Measurements from ENCODE around the gene DNMT3A. TPM values are rescaled to one million over a fixed set of nuclear protein-coding genes. Genes with fewer than 3 reads are reported as not detected.

The DNMT3A gene
- total RNA-seq, 3 donors from 2014 or later (not counting 1 experiment from before 2014, with no cell fraction given), result 36.3 to 60.7 (median 45.2) TPM

GRCh38 chr2:25204190-25204838, 137.4 kb downstream of the DNMT3A start:
- intact Hi-C loops (cut with micrococcal nuclease), result no loop called here
- DNase-seq (peak; percentile 21 to 27), ATAC-seq (peak; percentile 36 to 70 (median 66))
- peak overlapping the region in 1 of 2 donors; percentile 27 for H3K27ac Mint-ChIP-seq
- WGBS (ENCODE audit: insufficient coverage), result 52% methylated on average over 59 of the region's 59 CpGs
- no peak for TF ChIP-seq CTCF (IDR thresholded peaks at IDR 0.05)
- peak overlapping the region; percentile 6 for H3K4me3 ChIP-seq (ENCODE audit: low read length)
- peaks cover 3% of the 10 kb centered on the region in 2 donors for H3K4me1 Mint-ChIP-seq
- no peaks in the 10 kb centered on the region for H3K9me3 ChIP-seq (ENCODE audit: control insufficient read depth, insufficient read depth, low read length)
- peaks cover 28% of the 10 kb centered on the region for H3K4me1 ChIP-seq (ENCODE audit: control insufficient read depth, insufficient read depth, low read length)
- no peaks in the 10 kb centered on the region for H3K36me3 Mint-ChIP-seq
- peak overlapping the region; percentile 37 for H3K4me3 Mint-ChIP-seq
- H3K27me3 ChIP-seq (ENCODE audit: control insufficient read depth, insufficient read depth, low read length), result no peaks in the 10 kb centered on the region
- H3K36me3 ChIP-seq (ENCODE audit: control insufficient read depth, insufficient read depth, low read length), result no peaks in the 10 kb centered on the region
- H3K9me3 Mint-ChIP-seq, result no peaks in the 10 kb centered on the region
- H3K27me3 Mint-ChIP-seq (ENCODE audit: low read depth in 2 of 2), result no peaks in the 10 kb centered on the region
- H3K27ac ChIP-seq (ENCODE audit: low read length), result no peak overlapping the region

- DNase-seq, result no peak
- peaks cover 0 to 2% of the 10 kb centered on the region in 2 donors for H3K27me3 Mint-ChIP-seq (ENCODE audit: low read depth in 2 of 2)
- H3K36me3 ChIP-seq (ENCODE audit: control insufficient read depth, insufficient read depth, low read length), result no peaks in the 10 kb centered on the region
- peaks cover 27% of the 10 kb centered on the region for H3K4me1 ChIP-seq (ENCODE audit: control insufficient read depth, insufficient read depth, low read length)
- intact Hi-C loops (cut with micrococcal nuclease), result no loop called here
- H3K27ac ChIP-seq (ENCODE audit: low read length), result no peak overlapping the region
- no peaks in the 10 kb centered on the region for H3K9me3 ChIP-seq (ENCODE audit: control insufficient read depth, insufficient read depth, low read length)
- no peaks in the 10 kb centered on the region for H3K36me3 Mint-ChIP-seq
- no peaks in the 10 kb centered on the region for H3K9me3 Mint-ChIP-seq
- no peak overlapping the region for H3K27ac Mint-ChIP-seq
- H3K4me3 Mint-ChIP-seq, result no peak overlapping the region
- H3K4me1 Mint-ChIP-seq, result no peaks in the 10 kb centered on the region
- WGBS (ENCODE audit: insufficient coverage), result 19% methylated on average over 9 of the region's 11 CpGs
- no peak for ATAC-seq
- no peak overlapping the region for H3K4me3 ChIP-seq (ENCODE audit: low read length)
- TF ChIP-seq CTCF (IDR thresholded peaks at IDR 0.05), result no peak
- no peaks in the 10 kb centered on the region for H3K27me3 ChIP-seq (ENCODE audit: control insufficient read depth, insufficient read depth, low read length)
Observed at GRCh38 chr2:25202275-25202674, 139.4 kb downstream of the DNMT3A start.

GRCh38 chr2:25201794-25202193, 139.9 kb downstream of the DNMT3A start:
- no peaks in the 10 kb centered on the region for H3K4me1 Mint-ChIP-seq
- H3K4me3 ChIP-seq (ENCODE audit: low read length), result no peak overlapping the region
- intact Hi-C loops (cut with micrococcal nuclease), result no loop called here
- DNase-seq, result no peak
- no peaks in the 10 kb centered on the region for H3K9me3 ChIP-seq (ENCODE audit: control insufficient read depth, insufficient read depth, low read length)
- no peaks in the 10 kb centered on the region for H3K9me3 Mint-ChIP-seq
- no peak overlapping the region for H3K27ac Mint-ChIP-seq
- no peak overlapping the region for H3K4me3 Mint-ChIP-seq
- no peak overlapping the region for H3K27ac ChIP-seq (ENCODE audit: low read length)
- H3K36me3 Mint-ChIP-seq, result no peaks in the 10 kb centered on the region
- ATAC-seq, result no peak
- no peaks in the 10 kb centered on the region for H3K27me3 ChIP-seq (ENCODE audit: control insufficient read depth, insufficient read depth, low read length)
- 90% methylated on average over 7 of the region's 7 CpGs for WGBS (ENCODE audit: insufficient coverage)
- no peak for TF ChIP-seq CTCF (IDR thresholded peaks at IDR 0.05)
- peaks cover 0 to 2% of the 10 kb centered on the region in 2 donors for H3K27me3 Mint-ChIP-seq (ENCODE audit: low read depth in 2 of 2)
- H3K36me3 ChIP-seq (ENCODE audit: control insufficient read depth, insufficient read depth, low read length), result no peaks in the 10 kb centered on the region
- peaks cover 23% of the 10 kb centered on the region for H3K4me1 ChIP-seq (ENCODE audit: control insufficient read depth, insufficient read depth, low read length)

- no peak overlapping the region for H3K4me3 ChIP-seq (ENCODE audit: low read length)
- no peak overlapping the region for H3K4me3 Mint-ChIP-seq
- no peak for TF ChIP-seq CTCF (IDR thresholded peaks at IDR 0.05)
- H3K4me1 ChIP-seq (ENCODE audit: control insufficient read depth, insufficient read depth, low read length), result peaks cover 23% of the 10 kb centered on the region
- H3K27ac Mint-ChIP-seq, result no peak overlapping the region
- no peaks in the 10 kb centered on the region for H3K27me3 ChIP-seq (ENCODE audit: control insufficient read depth, insufficient read depth, low read length)
- peaks cover 0 to 2% of the 10 kb centered on the region in 2 donors for H3K27me3 Mint-ChIP-seq (ENCODE audit: low read depth in 2 of 2)
- H3K27ac ChIP-seq (ENCODE audit: low read length), result no peak overlapping the region
- H3K9me3 ChIP-seq (ENCODE audit: control insufficient read depth, insufficient read depth, low read length), result no peaks in the 10 kb centered on the region
- DNase-seq (no peak), ATAC-seq (no peak)
- no peaks in the 10 kb centered on the region for H3K4me1 Mint-ChIP-seq
- H3K36me3 ChIP-seq (ENCODE audit: control insufficient read depth, insufficient read depth, low read length), result no peaks in the 10 kb centered on the region
- no peaks in the 10 kb centered on the region for H3K36me3 Mint-ChIP-seq
- WGBS (ENCODE audit: insufficient coverage), result 83% methylated on average over 6 of the region's 6 CpGs
- intact Hi-C loops (cut with micrococcal nuclease), result no loop called here
- H3K9me3 Mint-ChIP-seq, result no peaks in the 10 kb centered on the region
Observed at GRCh38 chr2:25201265-25201664, 140.5 kb downstream of the DNMT3A start.

Measured in natural killer cell (primary cell).